ENCODE results near the gene C1QTNF8. TPM values are rescaled to one million over a fixed set of nuclear protein-coding genes. Genes with fewer than 3 reads are reported as not detected.

The C1QTNF8 gene
- polyA plus RNA-seq, 2 of the 4 experiments (the other 2 are of a cell fraction), result not detected

DNA sequence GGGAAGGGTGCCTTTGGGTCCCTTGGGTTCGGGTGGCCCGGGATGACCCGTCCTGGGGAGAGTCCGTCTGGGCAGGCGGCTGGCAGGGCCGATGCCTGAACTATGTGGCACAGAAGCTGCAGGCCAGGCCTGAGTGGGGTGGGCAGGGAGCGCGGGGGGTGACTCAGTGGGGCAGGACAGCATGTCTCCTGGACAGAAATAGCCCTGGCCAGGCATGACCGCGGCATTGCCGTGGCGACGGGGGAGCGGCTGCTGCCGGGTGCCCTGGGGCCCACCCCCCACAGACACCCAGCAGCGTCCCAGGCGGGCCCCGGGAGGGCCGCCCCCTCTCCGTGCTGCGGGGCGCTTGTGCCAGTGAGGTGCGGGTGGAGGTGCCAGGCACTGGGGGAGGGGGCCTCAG lies 1.8 kb upstream of the C1QTNF8 start (continued):
- TF ChIP-seq E2F6 (IDR thresholded peaks at IDR 0.05; ENCODE audit: borderline replicate concordance, low read depth), result no peak
- no peak for TF ChIP-seq MAZ (IDR thresholded peaks at IDR 0.05; ENCODE audit: borderline replicate concordance, low read depth, low read length)
- TF ChIP-seq HDAC2 (IDR thresholded peaks at IDR 0.05), result no peak
- TF ChIP-seq CBX2 (IDR thresholded peaks at IDR 0.05; ENCODE audit: borderline replicate concordance, low read depth), result no peak
- TF ChIP-seq CTCF (IDR thresholded peaks at IDR 0.05), result no peak

DNA sequence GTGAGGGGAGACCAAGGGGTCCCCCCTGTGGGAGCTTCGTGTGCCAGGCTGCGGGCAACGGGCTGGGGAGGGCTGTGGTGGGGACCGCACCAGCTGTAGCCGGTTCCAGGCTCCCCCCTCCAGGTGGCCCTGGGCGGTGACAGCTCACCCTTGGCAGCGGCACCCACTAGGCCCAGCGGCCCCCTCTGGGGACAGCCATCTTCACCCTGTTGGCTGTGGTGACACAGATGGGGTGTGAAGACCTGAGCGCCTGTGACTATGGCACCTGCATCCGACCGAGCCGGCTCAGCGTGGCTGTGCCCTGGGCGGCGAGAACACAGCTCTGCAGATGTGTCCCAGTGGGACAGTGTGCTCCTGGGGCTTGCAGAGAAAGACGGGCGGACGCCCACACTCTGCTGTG lies 1.1 kb upstream of the C1QTNF8 start:
- DNase-seq (ENCODE audit: low read depth in 1 of 2, low spot score in 1 of 2), result no peak
- Histone ChIP-seq H3K4me2 (no peak overlapping the region), H3K4me1 (peaks cover 19% of the 10 kb centered on the region; the same call in 2 of the 3 replicates), H3K9me3 (no peaks in the 10 kb centered on the region), H3K4me3 (no peak overlapping the region), H3K27ac (no peak overlapping the region)
- WGBS (ENCODE audit: missing lambda C conversion rate), result 83% methylated on average over 7 of the region's 18 CpGs
- ATAC-seq, result no peak
- ChIA-PET CTCF (interaction anchor here (1.4 kb wide), 1 partner anchor 97 kb away, joined by 3 read pairs; no protein-coding TSS in a partner anchor), POLR2A (no interaction called here)
- no peak for TF ChIP-seq HOXB13 (CRISPR knock-in tag; IDR thresholded peaks at IDR 0.05; ENCODE audit: low read depth)
- no peak for TF ChIP-seq TFCP2L1 (CRISPR knock-in tag; IDR thresholded peaks at IDR 0.05)
- no peak for TF ChIP-seq HOXB5 (CRISPR knock-in tag; IDR thresholded peaks at IDR 0.05)
- no peak for TF ChIP-seq PBX3 (IDR thresholded peaks at IDR 0.05)
- TF ChIP-seq RFX5 (IDR thresholded peaks at IDR 0.05), result no peak
- TF ChIP-seq MAFK (IDR thresholded peaks at IDR 0.05; ENCODE audit: partially characterized antibody), result no peak
- TF ChIP-seq KDM5A (IDR thresholded peaks at IDR 0.05), result no peak
- no peak for TF ChIP-seq NR3C1 (IDR thresholded peaks at IDR 0.05)
- FAIRE-seq, result no peak

GRCh38 chr16:1095450-1096168 lies 435 bp downstream of the C1QTNF8 start:
- 0 out of 3 replicates have a peak, but pooled peaks have one; percentile 17 for TF ChIP-seq CTCF (IDR thresholded peaks at IDR 0.05)
- TF ChIP-seq ZFP36 (IDR thresholded peaks at IDR 0.05; ENCODE audit: borderline replicate concordance, partially characterized antibody), result peak; percentile 98
- 0 out of 3 replicates have a peak, but pooled peaks have one; percentile 11 for TF ChIP-seq SMC3 (IDR thresholded peaks at IDR 0.05)
- TF ChIP-seq ELK1 (IDR thresholded peaks at IDR 0.05; ENCODE audit: low read depth, low read length), result no peak
- no peak for TF ChIP-seq RNF2 (IDR thresholded peaks at IDR 0.05; ENCODE audit: borderline replicate concordance, low read depth)
- TF ChIP-seq RAD21 (conservative IDR thresholded peaks at IDR 0.05 in 1 of 2, IDR thresholded peaks at IDR 0.05 in 1 of 2), result peak; percentile 26 to 50; a peak in 2 of 5 replicates
- TF ChIP-seq POLR2A (IDR thresholded peaks at IDR 0.05; ENCODE audit: low read length), result no peak
- ATAC-seq (peak; percentile 12 to 24; a peak in 2 of 6 replicates), FAIRE-seq (no peak), DNase-seq (ENCODE audit: low read depth in 1 of 2, low spot score in 1 of 2) (no peak)
- Histone ChIP-seq H3K9me3 (no peaks in the 10 kb centered on the region), H3K27ac (no peak overlapping the region), H3K4me1 (peaks cover 16% of the 10 kb centered on the region), H3K4me3 (no peak overlapping the region), H3K4me2 (no peak overlapping the region)
- WGBS (ENCODE audit: missing lambda C conversion rate), result 84% methylated on average over 5 of the region's 16 CpGs
- POLR2A ChIA-PET, result no interaction called here
- CTCF ChIA-PET, result interaction anchor here (0.8 to 1.3 kb wide), 4 partner anchors 15 to 25 kb away, joined by 3 to 5 read pairs (median 4); no protein-coding TSS in a partner anchor

Data from A549 (cell line).